K562 (cell line): Measurements from ENCODE around the gene CTSH. TPM values are rescaled to one million over a fixed set of nuclear protein-coding genes. Genes with fewer than 3 reads are reported as not detected.

Source experiments
- GTF3C2 ChIP-seq: IDR thresholded peaks from 3 replicates; pipeline ENCODE4 v1.6.1; 2011; ENCODE audit warnings: borderline replicate concordance, mild to moderate bottlenecking, moderate library complexity; ENCODE audit not compliant: insufficient read length; ENCODE audit errors: extremely low read depth
- HMBOX1 ChIP-seq: sonication (generic); IDR thresholded peaks from 2 replicates; pipeline ENCODE4 v1.6.1; 2016
- KDM5B ChIP-seq: fragments of 200-600 bp; sonication (generic); IDR thresholded peaks from 2 replicates; pipeline ENCODE4 v1.6.1; 2012; ENCODE audit warnings: low read depth, mild to moderate bottlenecking, moderate library complexity, low read length, control low read depth, inconsistent platforms; ENCODE audit not compliant: insufficient replicate concordance
- MAFF ChIP-seq: IDR thresholded peaks from 2 replicates; pipeline ENCODE4 v1.6.1; 2012; ENCODE audit warnings: low read length, improper control_type of control experiment
- RBFOX2 ChIP-seq: fragments of 200-400 bp; formaldehyde crosslinking; IDR thresholded peaks from 2 replicates; pipeline ENCODE4 v1.6.1; 2017; ENCODE audit warnings: low read depth, mild to moderate bottlenecking, low read length, moderate library complexity
- TAF1 ChIP-seq: IDR thresholded peaks from 2 replicates; pipeline ENCODE4 v1.6.1; 2011; ENCODE audit warnings: mild to moderate bottlenecking, low read length, moderate library complexity; ENCODE audit not compliant: insufficient read depth, control insufficient read depth, severe bottlenecking; ENCODE audit errors: extremely low read depth
- polyA plus RNA-seq, 8 experiments: library from polyadenylated mRNA; depleted of rRNA in 4 of 8; stranded (reverse) in 5 of 8; unstranded in 3 of 8; fragments of >200 nt; fragmentation: Nextera tagmentation in 2 of 8; fragmentation: Illumina TruSeq in 1 of 8; extraction: Ambion mirVana in 2 of 8; extraction: Trizol in 1 of 8; gene quantifications; 2 replicates each; pipeline versions ENCODE4 v1.2.1 to v1.2.3, GENCODE V29; 2011 to 2014; ENCODE audit warnings: inconsistent platforms in 1 of 8, missing spikeins in 1 of 8
- total RNA-seq, 7 experiments: library from RNA; depleted of rRNA in 6 of 7; stranded (reverse); fragments of >200 nt in 6 of 7; fragmentation: Illumina TruSeq in 2 of 7; extraction: Trizol in 2 of 7; gene quantifications; 2 replicates each; pipeline versions ENCODE4 v1.2.1 to v1.2.3, GENCODE V29; 2011 to 2021; ENCODE audit warnings: low replicate concordance in 1 of 7

CTSH gene
- total and polyA plus RNA-seq, 9 of the 15 experiments (the other 6 are each of a cell fraction or from before 2014, with no cell fraction given) = 15.0 to 462 (median 173) TPM

GRCh38 chr15:78875107-78875914 lies 69.5 kb downstream of the CTSH start (continued):
- TF ChIP-seq GTF3C2 (peak; percentile 44), MAFF (no peak), KDM5B (peak; percentile 20), RBFOX2 (peak; percentile 57; the same call in 1 of the 2 replicates), HMBOX1 (peak; percentile 27; the same call in 1 of the 2 replicates), TAF1 (no peak)
